GM18498 (cell line): ENCODE results near the gene INPP4A.

Source experiments
- ATAC-seq: cut with Tn5 transposase; IDR thresholded peaks from one replicate; pipeline ENCODE4 v1.9.1; 2021; ENCODE audit warnings: mild to moderate bottlenecking, moderate library complexity; ENCODE audit not compliant: unreplicated experiment

Gene INPP4A

DNA sequence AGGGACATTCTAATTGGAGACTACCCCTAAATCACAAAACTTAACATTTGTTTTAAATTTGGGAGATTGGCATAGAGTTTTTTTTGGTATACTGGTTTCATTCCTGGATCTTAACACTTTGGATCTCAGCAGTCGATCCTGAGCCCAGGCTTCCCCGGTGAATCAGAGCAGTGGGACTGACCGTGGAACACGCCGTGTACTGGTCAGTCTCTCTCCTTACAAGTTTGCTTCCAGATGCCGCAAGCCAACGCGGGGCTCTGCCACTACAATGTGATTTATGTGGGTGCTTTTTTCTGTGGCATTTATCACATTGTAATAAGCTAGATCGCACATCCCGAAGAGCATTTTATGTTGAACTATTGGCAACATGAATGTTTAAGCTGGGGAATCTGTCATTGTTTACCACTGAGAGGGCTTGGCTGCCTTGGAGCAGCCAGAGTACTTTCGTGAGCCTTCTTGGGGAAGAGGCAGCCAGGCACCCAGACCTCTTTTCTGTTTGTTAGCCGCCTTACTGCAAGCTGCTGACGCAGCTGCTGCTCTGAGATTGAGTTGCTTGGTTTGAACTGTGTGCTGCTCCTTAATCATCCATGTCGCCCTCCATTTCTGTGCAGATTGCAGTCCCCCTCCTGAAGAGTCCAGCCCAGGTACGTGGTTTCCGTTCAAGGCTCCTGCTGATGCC, 114.3 kb downstream of the INPP4A start:
- ATAC-seq = no peak

DNA sequence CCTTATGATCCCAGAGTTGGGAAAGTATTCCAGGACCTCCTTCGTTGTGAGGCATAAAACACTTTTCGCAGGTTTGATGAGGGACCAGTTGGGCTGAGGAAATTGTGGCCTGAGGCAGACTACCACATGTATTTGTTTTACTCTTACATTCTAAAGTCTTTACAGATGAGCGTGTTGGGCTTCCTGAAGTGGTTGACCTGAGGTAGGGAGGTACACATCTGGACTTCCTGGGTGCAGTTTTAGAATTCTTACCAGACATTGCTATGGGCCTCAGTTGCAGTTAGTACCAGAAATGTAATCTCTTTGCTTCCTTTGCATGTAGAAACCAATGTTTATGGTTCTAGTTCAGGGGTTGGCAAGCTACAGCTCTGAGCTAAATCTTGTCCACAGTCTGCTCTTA, 114.9 kb downstream of the INPP4A start:
- no peak for ATAC-seq

DNA sequence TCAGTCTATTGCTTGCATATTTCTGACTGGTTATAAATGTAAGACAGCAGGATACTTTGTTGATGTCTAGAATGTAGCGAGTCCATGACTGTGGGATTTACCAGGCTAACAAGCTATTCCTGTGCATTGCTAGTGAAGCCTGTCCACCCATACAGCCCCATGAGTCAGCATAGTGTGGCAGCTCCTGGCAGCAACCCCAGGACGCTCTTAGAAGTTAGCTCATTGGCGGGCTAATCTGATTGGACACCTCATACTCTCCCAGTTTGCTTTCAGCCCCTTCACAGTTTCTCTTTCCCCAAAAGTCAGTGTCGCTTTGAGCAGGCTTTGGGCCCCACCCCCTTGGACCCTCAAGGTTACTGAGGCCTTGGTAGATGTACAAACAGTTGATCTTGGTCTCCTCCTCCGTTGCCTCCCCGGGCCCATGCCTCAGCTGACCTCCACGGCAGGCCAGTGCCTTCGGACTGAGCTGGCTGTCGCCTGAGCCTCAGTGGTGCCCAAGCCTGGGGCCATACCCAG, 115.7 kb downstream of the INPP4A start:
- ATAC-seq = no peak

DNA sequence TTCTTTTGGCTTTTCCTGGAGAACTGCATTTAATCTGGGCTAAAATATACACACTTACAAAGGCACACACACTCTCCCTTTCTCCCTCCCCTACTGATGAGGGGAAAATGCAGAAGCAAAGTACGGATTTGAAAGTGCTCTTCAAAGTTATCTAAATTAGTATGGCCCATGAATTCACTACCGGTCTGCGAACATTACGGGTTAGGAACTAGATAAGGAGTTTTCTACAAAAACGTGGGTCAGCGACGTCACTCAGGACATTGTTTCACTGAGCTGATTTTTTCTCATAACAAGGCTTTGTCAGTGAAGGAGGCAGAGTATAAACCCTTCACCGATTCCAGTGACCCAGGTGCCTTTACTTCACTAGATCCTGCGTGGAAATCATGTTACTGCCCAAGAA, 116.4 kb downstream of the INPP4A start:
- ATAC-seq = no peak

GRCh38 chr2:98561902-98562695, 117.4 kb downstream of the INPP4A start:
- no peak for ATAC-seq

DNA sequence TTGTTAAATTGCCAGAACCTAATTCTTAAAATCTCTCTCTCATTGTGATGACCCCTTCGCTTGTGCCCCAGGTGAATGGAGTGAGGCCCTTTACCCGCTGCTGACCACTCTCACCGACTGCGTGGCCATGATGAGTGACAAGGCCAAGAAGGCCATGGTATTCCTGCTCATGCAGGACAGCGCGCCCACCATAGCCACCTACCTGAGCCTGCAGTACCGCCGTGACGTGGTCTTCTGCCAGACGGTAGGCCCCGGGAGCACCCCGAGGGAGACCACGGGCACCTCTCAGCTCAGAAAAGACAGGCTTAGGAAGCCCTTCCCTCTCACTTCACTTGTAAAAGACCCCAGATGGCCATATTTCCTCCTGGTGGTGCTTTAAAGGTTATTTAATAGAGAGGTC, 118.7 kb downstream of the INPP4A start:
- ATAC-seq = no peak

DNA sequence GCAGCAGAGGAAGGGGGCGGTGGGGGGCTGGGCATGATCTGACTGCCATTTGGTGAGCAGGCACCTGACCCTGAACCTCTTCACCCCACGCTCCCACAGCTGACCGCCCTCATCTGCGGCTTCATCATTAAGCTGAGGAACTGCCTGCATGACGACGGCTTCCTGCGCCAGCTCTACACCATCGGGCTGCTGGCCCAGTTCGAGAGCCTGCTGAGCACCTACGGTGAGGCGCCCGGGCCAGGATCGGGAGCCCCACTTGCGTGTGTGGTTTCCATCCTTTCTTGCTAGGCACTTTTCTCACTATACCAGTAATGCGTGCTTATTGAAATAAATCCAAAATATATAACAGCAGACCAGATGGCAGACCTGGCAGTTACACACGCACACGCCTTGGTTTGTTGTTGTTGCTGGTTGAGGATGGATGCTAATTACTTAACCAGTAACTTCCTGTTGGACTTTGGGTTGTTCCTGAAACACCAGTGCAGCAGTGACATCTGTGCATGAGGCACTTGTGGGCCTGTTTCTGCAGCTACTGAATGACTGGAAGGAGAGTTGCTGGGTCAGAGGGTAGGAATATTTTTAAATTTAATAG, 120.0 kb downstream of the INPP4A start:
- no peak for ATAC-seq

- no peak for ATAC-seq
These were observed 120.7 kb downstream of the INPP4A start for GRCh38 chr2:98565286-98565860.

GRCh38 chr2:98565941-98566340, 121.3 kb downstream of the INPP4A start:
- no peak for ATAC-seq

DNA sequence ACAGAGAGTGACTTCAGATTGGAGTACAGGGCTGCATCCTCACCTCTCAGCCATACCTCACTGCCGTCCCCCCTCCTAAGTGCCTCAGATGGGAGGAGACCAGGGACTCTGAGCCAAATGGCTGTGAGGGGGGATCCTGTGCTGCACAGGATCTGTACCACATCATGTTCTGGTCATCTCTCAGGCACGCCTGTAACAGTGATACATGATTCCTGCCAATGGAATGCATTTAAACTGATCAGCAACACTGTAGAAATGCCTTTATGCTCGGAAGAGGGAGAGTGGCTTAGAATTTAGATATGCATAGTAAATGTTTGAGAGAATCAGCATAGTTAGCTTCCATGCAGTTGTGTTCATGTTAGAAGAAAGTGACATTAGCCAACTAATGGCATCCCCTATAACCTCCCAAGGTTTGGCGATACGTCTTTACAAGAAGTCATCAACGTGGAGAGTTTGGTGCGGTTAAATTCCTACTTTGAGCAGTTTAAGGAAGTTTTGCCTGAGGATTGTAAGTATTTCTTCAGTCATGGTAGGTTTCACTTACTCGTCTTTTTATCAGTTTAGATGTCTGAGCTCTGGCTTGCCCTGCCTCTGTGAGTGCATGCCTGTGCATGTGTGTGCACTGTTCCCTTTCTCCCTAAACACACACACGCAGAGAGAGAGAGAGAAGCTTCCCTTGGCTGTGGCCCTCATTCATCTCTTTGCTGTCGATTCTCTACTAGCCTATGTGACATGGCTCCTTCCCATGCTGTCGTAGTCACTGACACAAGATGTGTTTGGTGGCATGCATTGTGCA, 123.7 kb downstream of the INPP4A start:
- no peak for ATAC-seq

GRCh38 chr2:98569197-98569793, 124.6 kb downstream of the INPP4A start:
- ATAC-seq = no peak

- ATAC-seq = no peak
These were observed 125.3 kb downstream of the INPP4A start for GRCh38 chr2:98569915-98570314.

GRCh38 chr2:98570356-98570755, 125.7 kb downstream of the INPP4A start:
- ATAC-seq = no peak

DNA sequence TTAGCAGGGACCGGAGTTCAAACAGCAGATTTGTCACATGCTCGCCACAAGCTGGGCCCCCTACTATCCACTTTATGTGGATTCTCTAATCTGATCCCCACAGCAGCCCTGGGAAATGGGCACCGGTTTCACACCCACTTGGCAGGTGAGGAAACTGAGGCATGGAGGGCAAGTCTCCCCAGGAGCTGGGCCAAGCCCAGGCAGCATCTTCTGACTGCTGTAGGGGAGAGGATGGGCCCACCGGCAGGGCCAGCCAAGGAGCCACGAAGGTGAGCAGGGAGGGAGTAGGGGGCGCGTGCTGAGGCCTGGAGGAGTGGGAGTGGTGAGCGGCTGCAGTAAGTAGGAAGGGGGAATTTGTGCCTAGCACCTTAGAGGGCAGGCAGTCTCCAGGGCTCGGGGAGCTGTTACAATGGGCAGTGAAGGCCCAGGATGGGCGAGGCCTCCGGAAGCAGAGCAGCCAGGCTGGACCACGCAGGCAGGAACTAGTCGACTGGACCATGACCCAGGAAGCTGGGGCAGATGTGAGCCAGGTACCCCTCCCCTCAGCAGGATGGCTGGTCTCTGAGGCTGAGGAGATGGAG, 126.6 kb downstream of the INPP4A start:
- ATAC-seq = no peak

DNA sequence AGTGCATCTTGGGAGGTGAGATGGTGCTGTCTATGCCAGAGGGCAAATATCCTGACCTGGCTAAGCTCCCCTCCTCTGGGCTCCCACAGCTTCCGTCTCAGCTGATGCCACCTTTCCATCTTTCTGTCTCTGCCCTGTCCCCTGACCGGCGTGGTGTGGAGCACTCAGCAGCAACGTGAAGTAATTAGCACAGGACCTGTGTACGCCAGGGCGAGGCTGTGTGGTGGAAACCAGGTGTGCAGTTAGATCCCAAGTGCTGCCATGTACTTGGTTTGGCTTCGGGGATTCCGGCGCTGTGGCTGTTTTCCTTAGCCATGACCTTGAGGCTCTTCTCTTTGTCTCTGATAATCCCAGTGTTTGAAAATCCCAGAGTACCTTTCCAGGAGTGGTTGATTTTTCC, 127.1 kb downstream of the INPP4A start:
- ATAC-seq = no peak

- ATAC-seq = no peak
These were observed 127.6 kb downstream of the INPP4A start for GRCh38 chr2:98572211-98572610.

- ATAC-seq = no peak
These were observed 128.0 kb downstream of the INPP4A start for GRCh38 chr2:98572676-98573075.

DNA sequence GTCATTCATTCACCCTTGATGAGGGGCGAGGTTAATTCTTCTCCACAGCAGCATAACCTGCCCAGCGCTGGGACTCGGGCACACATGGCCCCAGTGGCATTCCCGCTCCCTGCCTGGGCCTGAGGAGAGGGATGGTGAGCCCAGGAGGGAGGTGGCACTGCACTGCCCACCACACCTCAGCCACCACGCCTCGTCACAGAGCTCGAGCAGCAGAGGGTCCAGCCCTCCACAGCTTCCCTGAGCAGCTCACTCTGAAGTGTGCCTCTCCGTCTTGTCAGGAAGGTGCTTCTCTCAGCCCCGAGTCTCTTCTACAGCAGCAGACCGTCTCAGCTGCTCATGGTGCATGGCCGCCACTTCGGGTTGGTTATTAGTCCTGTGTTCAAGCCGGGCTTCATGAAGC, 128.8 kb downstream of the INPP4A start:
- no peak for ATAC-seq

GRCh38 chr2:98576666-98577312, 132.1 kb downstream of the INPP4A start:
- no peak for ATAC-seq
